ENCODE data around the gene ATP6V0D1. TPM values are rescaled to one million over a fixed set of nuclear protein-coding genes. Genes with fewer than 3 reads are reported as not detected.

The ATP6V0D1 gene
- total RNA-seq, 1 experiment from 2014 or later = 43.0 TPM

DNA sequence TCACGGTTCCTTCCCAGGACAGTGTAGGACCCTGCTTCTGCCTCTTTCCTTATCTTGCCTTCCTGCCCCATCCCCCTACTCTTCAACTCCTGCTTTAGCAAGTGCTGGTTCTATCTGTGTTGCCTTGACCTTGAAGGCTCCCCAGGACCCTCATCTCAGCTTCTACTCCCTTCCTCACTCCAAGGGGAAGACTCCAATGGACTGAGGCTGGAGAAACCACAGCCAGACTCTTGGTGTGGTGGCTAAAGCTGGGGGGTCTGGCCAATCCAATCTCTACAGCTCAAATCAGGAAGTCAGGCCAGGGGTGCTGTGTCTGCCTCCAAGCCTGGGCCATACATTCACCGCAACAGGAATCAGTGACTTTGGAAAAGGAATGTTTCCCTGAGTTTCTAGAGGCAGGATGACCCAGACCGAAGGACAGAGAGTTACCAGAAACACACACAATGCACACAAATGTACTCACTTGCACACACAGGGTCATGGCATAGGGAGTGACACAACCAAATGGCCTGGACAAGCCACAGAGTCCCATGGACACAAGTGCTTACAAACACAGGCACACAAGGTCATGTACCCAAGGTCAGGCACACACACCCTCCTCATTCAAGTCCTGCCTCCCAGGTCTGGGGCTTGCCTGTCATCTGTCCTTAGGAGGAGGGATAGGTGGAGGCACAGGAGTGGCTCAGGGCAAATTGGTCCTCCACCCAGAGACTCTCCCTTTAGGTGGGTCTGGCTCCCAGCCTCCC is 51.7 kb downstream of the ATP6V0D1 start:
- TF ChIP-seq, protein P1, sequence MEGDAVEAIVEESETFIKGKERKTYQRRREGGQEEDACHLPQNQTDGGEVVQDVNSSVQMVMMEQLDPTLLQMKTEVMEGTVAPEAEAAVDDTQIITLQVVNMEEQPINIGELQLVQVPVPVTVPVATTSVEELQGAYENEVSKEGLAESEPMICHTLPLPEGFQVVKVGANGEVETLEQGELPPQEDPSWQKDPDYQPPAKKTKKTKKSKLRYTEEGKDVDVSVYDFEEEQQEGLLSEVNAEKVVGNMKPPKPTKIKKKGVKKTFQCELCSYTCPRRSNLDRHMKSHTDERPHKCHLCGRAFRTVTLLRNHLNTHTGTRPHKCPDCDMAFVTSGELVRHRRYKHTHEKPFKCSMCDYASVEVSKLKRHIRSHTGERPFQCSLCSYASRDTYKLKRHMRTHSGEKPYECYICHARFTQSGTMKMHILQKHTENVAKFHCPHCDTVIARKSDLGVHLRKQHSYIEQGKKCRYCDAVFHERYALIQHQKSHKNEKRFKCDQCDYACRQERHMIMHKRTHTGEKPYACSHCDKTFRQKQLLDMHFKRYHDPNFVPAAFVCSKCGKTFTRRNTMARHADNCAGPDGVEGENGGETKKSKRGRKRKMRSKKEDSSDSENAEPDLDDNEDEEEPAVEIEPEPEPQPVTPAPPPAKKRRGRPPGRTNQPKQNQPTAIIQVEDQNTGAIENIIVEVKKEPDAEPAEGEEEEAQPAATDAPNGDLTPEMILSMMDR (conservative IDR thresholded peaks at IDR 0.05) = no peak
- DNase-seq = no peak
- no peak overlapping the region for H4K91ac ChIP-seq (ENCODE audit: insufficient read length, low read depth, low read length)
- no peak overlapping the region for H2AFZ ChIP-seq (ENCODE audit: low read length)
- H2BK20ac ChIP-seq (ENCODE audit: low read depth, low read length, poor library complexity, severe bottlenecking) = no peak overlapping the region
- no peaks in the 10 kb centered on the region for H3K79me1 ChIP-seq (ENCODE audit: insufficient read depth, low read depth, low read length, poor library complexity, severe bottlenecking)
- H3K79me2 ChIP-seq (ENCODE audit: insufficient read depth, low read length) = no peaks in the 10 kb centered on the region; the same call in 1 of the 2 replicates
- no peak overlapping the region for H3K56ac ChIP-seq (ENCODE audit: insufficient read length, low read depth, low read length)
- no peak overlapping the region for H3T11ph ChIP-seq (ENCODE audit: low read length)
- no peak overlapping the region for H2BK15ac ChIP-seq (ENCODE audit: low read depth, low read length)
- peak overlapping the region; percentile 80 to 90 for H3K4me3 Mint-ChIP-seq
- H3K9me3 ChIP-seq (ENCODE audit: control insufficient read depth, low read depth, low read length) = no peaks in the 10 kb centered on the region
- H3K14ac ChIP-seq (ENCODE audit: insufficient read depth, low read length) = no peak overlapping the region
- H3K27ac ChIP-seq (ENCODE audit: insufficient read length, low read depth, low read length) = no peak overlapping the region
- no peak overlapping the region for H2BK12ac ChIP-seq (ENCODE audit: insufficient read length, low read depth, low read length)
- WGBS (ENCODE audit: extremely low coverage, insufficient read length, low lambda C conversion rate) = no CpG with 5 or more reads among the region's 3 CpGs
- H4K8ac ChIP-seq (replicated peaks; ENCODE audit: insufficient read length, low read depth, low read length) = no peak overlapping the region
- peaks cover 0 to 3% (median 0%) of the 10 kb centered on the region in 3 experiments; a peak in 2 of 7 replicates for H3K36me3 Mint-ChIP-seq (ENCODE audit: insufficient read depth in 1 of 3, low read depth in 3 of 3)
- no peak overlapping the region for H4K5ac ChIP-seq (ENCODE audit: insufficient read length, low read depth, low read length)
- peak overlapping the region; percentile 67 for H3K4me2 ChIP-seq (ENCODE audit: insufficient read depth, insufficient read length, low read length)
- H3K4me1 ChIP-seq (ENCODE audit: insufficient read depth, low read length) = peaks cover 17% of the 10 kb centered on the region; the same call in 1 of the 2 replicates
- H3K27me3 Mint-ChIP-seq (ENCODE audit: low read depth) = peaks cover 16% of the 10 kb centered on the region
- no peaks in the 10 kb centered on the region for H4K20me1 ChIP-seq (ENCODE audit: control insufficient read depth, insufficient read depth, insufficient read length)
- no peaks in the 10 kb centered on the region; the same call in 1 of the 2 replicates for H3K27me3 ChIP-seq (ENCODE audit: insufficient read depth, low read length)
- H3K9ac ChIP-seq (ENCODE audit: extremely low read depth, insufficient read length, low read length) = no peak overlapping the region
- H2AK5ac ChIP-seq (ENCODE audit: insufficient read length, low read length) = no peak overlapping the region
- H3K27ac Mint-ChIP-seq = peak overlapping the region in 1 of 3 experiments; percentile 52; a peak in 2 of 7 replicates
- no peak overlapping the region for H2BK5ac ChIP-seq (ENCODE audit: insufficient read length, low read length)
- no peaks in the 10 kb centered on the region for H3K9me3 Mint-ChIP-seq
- no peak overlapping the region for H3K23ac ChIP-seq (ENCODE audit: insufficient read length, low read depth, low read length)
- peaks cover 73% of the 10 kb centered on the region in 2 experiments for H3K4me1 Mint-ChIP-seq
- no peak overlapping the region for H2BK120ac ChIP-seq (ENCODE audit: low read depth, low read length, poor library complexity, severe bottlenecking)
- peaks cover 17% of the 10 kb centered on the region for H3K23me2 ChIP-seq (ENCODE audit: insufficient read length, low read depth, low read length, poor library complexity, severe bottlenecking)
- H3K4ac ChIP-seq (ENCODE audit: low read depth, low read length) = no peak overlapping the region
- H3K18ac ChIP-seq (ENCODE audit: insufficient read length, low read depth, low read length) = no peak overlapping the region

Data from H9 (cell line).